Caki2 (cell line): ENCODE measurements around the gene RNF224. TPM values are rescaled to one million over a fixed set of nuclear protein-coding genes. Genes with fewer than 3 reads are reported as not detected.

ENCODE experiments used
- DNase-seq: peaks from one replicate; pipeline ENCODE4 v3.0.0-alpha.2; 2015; ENCODE audit warnings: low read depth
- in situ Hi-C: cut with HindIII; loops from 2 replicates; pipeline ENCODE4 v1.10.0; 2016; ENCODE audit warnings: low sequenced_read_pairs, low pct_unique_long_range_greater_than_20kb, mixed read lengths
- total RNA-seq: library from RNA; depleted of rRNA; stranded (reverse); fragments of >200 nt; shearing (Covaris generic); gene quantifications from 2 replicates; pipeline ENCODE4 v1.2.3, GENCODE V29; 2014; ENCODE audit warnings: low replicate concordance

RNF224 gene
- total RNA-seq, 1 experiment from 2014 or later: not detected

- no peak for DNase-seq
- in situ Hi-C loops: no loop called here
Observed at GRCh38 chr9:137222190-137223077, 4.9 kb upstream of the RNF224 start, which contains the start of gene RNF208. Gene RNF208, minus strand, starts transcription at chr9:137222240. Its CDS starts 1,028 bp downstream, at chr9:137221212.

GRCh38 chr9:137223078-137223970 lies 4.0 kb upstream of the RNF224 start:
- in situ Hi-C loops: no loop called here
- peak; percentile 88 for DNase-seq

GRCh38 chr9:137224830-137225694 lies 2.2 kb upstream of the RNF224 start, which contains the start of gene CYSRT1:
Gene CYSRT1, plus strand, starts transcription at chr9:137225174. Its CDS starts 448 bp downstream, at chr9:137225622.
- in situ Hi-C loops: no loop called here
- DNase-seq: no peak

- no peak for DNase-seq
- in situ Hi-C loops: no loop called here
Observed at GRCh38 chr9:137225699-137226331, 1.5 kb upstream of the RNF224 start.

- peak; percentile 80 for DNase-seq
- in situ Hi-C loops: no loop called here
Observed at GRCh38 chr9:137226338-137227053, 806 bp upstream of the RNF224 start.

GRCh38 chr9:137227853-137228505 lies 677 bp downstream of the RNF224 start:
- no peak for DNase-seq
- in situ Hi-C loops: no loop called here

GRCh38 chr9:137228506-137228967 lies 1.2 kb downstream of the RNF224 start:
- no peak for DNase-seq
- in situ Hi-C loops: no loop called here

GRCh38 chr9:137228968-137229896 lies 1.9 kb downstream of the RNF224 start:
- DNase-seq: no peak
- in situ Hi-C loops: no loop called here

- in situ Hi-C loops: no loop called here
Observed at GRCh38 chr9:137229903-137230704, 2.8 kb downstream of the RNF224 start.

GRCh38 chr9:137230705-137231371 lies 3.5 kb downstream of the RNF224 start, which contains the start of gene SLC34A3:
Gene SLC34A3, plus strand, starts transcription at chr9:137230901. Its CDS starts 802 bp downstream, at chr9:137231703.
- no peak for DNase-seq
- in situ Hi-C loops: no loop called here

More at GRCh38 chr9:137229903-137230704, 2.8 kb downstream of the RNF224 start:
- DNase-seq: no peak

- DNase-seq: no peak
- in situ Hi-C loops: no loop called here
Observed at GRCh38 chr9:137231372-137232039, 4.2 kb downstream of the RNF224 start.

- DNase-seq: no peak
- in situ Hi-C loops: no loop called here
Observed at GRCh38 chr9:137232101-137232500, 4.8 kb downstream of the RNF224 start.

- in situ Hi-C loops: no loop called here
- no peak for DNase-seq
Observed at GRCh38 chr9:137232510-137232909, 5.2 kb downstream of the RNF224 start.
